Activated CD8-positive, alpha-beta memory T cell treated with anti-CD3 and anti-CD28 coated beads for 36 hours (primary cell): ENCODE data around the gene PNPLA4. TPM values are rescaled to one million over a fixed set of nuclear protein-coding genes. Genes with fewer than 3 reads are reported as not detected.

Experiments used
- CTCF ChIA-PET: fragments of 350-600 bp; sonication (Branson Sonifier 250); formaldehyde crosslinking; loops from one replicate; lab custom pipeline; 2021; ENCODE audit warnings: antibody characterized with exemption; lab: Charles Lee
- POLR2A ChIA-PET: fragments of 350-600 bp; sonication (Branson Sonifier 250); formaldehyde crosslinking; loops from one replicate; lab custom pipeline; 2021; ENCODE audit warnings: antibody characterized with exemption; lab: Charles Lee
- total RNA-seq, 2 experiments: library from RNA; stranded (reverse); gene quantifications; one replicate each; pipeline ENCODE4 v1.2.3, GENCODE V29; 2021

PNPLA4 gene
- 10 to 100 TPM in 1 of 2 experiments, 1 to 10 TPM in 1; 9.8 to 10.9 TPM for total RNA-seq

- CTCF ChIA-PET, result no interaction called here
These were observed at the start of gene PNPLA4 for GRCh38 chrX:7927259-7928167. TSS of gene PNPLA4 (minus strand) at chrX:7927413. CDS start at chrX:7926119, 1,294 bp downstream.

GRCh38 chrX:7972586-7972985 lies 45.4 kb upstream of the PNPLA4 start:
- ChIA-PET CTCF (no interaction called here), POLR2A (no interaction called here)

More at GRCh38 chrX:7927259-7928167, at the start of gene PNPLA4:
- POLR2A ChIA-PET, result no interaction called here

GRCh38 chrX:7970428-7970827 lies 43.2 kb upstream of the PNPLA4 start:
- ChIA-PET CTCF (no interaction called here), POLR2A (no interaction called here)

- ChIA-PET CTCF (interaction anchor here (0.6 kb wide), 1 partner anchor 684 kb away, joined by 3 read pairs; no protein-coding TSS in a partner anchor), POLR2A (no interaction called here)
These were observed 38.2 kb upstream of the PNPLA4 start for GRCh38 chrX:7965436-7965835.

- POLR2A ChIA-PET, result no interaction called here
These were observed 33.0 kb upstream of the PNPLA4 start for GRCh38 chrX:7960246-7960645.

GRCh38 chrX:7953446-7953845 lies 26.2 kb upstream of the PNPLA4 start:
- ChIA-PET CTCF (no interaction called here), POLR2A (no interaction called here)

More at GRCh38 chrX:7960246-7960645, 33.0 kb upstream of the PNPLA4 start:
- CTCF ChIA-PET, result no interaction called here

GRCh38 chrX:7950865-7951264 lies 23.7 kb upstream of the PNPLA4 start:
- CTCF ChIA-PET, result no interaction called here
- POLR2A ChIA-PET, result no interaction called here

GRCh38 chrX:7948483-7948882 lies 21.3 kb upstream of the PNPLA4 start:
- POLR2A ChIA-PET, result no interaction called here

GRCh38 chrX:7946960-7947359 lies 19.7 kb upstream of the PNPLA4 start:
- CTCF ChIA-PET, result no interaction called here
- POLR2A ChIA-PET, result no interaction called here

More at GRCh38 chrX:7948483-7948882, 21.3 kb upstream of the PNPLA4 start:
- CTCF ChIA-PET, result no interaction called here

GRCh38 chrX:7943600-7944245 lies 16.5 kb upstream of the PNPLA4 start:
- CTCF ChIA-PET, result no interaction called here

GRCh38 chrX:7941390-7942042 lies 14.3 kb upstream of the PNPLA4 start:
- ChIA-PET POLR2A (no interaction called here), CTCF (no interaction called here)

More at GRCh38 chrX:7943600-7944245, 16.5 kb upstream of the PNPLA4 start:
- POLR2A ChIA-PET, result no interaction called here

GRCh38 chrX:7934026-7934425 lies 6.8 kb upstream of the PNPLA4 start:
- POLR2A ChIA-PET, result no interaction called here
- CTCF ChIA-PET, result no interaction called here

GRCh38 chrX:7926914-7927258 lies 327 bp downstream of the PNPLA4 start:
- ChIA-PET POLR2A (no interaction called here), CTCF (no interaction called here)

- POLR2A ChIA-PET, result no interaction called here
- CTCF ChIA-PET, result no interaction called here
These were observed 712 bp downstream of the PNPLA4 start for GRCh38 chrX:7926501-7926900.

GRCh38 chrX:7925867-7926472 lies 1.2 kb downstream of the PNPLA4 start:
- ChIA-PET CTCF (no interaction called here), POLR2A (no interaction called here)

GRCh38 chrX:7921750-7922149 lies 5.5 kb downstream of the PNPLA4 start:
- CTCF ChIA-PET, result no interaction called here
- POLR2A ChIA-PET, result no interaction called here

- ChIA-PET POLR2A (no interaction called here), CTCF (no interaction called here)
These were observed 18.4 kb downstream of the PNPLA4 start for GRCh38 chrX:7908821-7909220.

GRCh38 chrX:7904562-7904961 lies 22.7 kb downstream of the PNPLA4 start:
- ChIA-PET CTCF (interaction anchor here (0.9 kb wide), 1 partner anchor 25 kb away, joined by 3 read pairs; no protein-coding TSS in a partner anchor), POLR2A (no interaction called here)

GRCh38 chrX:7891928-7892327 lies 35.3 kb downstream of the PNPLA4 start:
- ChIA-PET POLR2A (no interaction called here), CTCF (no interaction called here)

- POLR2A ChIA-PET, result no interaction called here
- CTCF ChIA-PET, result no interaction called here
These were observed 37.5 kb downstream of the PNPLA4 start for GRCh38 chrX:7889680-7890079.
